Hair follicle dermal papilla cell (primary cell): Measurements from ENCODE around the gene PREPL. TPM values are rescaled to one million over a fixed set of nuclear protein-coding genes. Genes with fewer than 3 reads are reported as not detected.

ENCODE experiments used
- total RNA-seq: library from RNA; depleted of rRNA; stranded (reverse); fragments of >200 nt; gene quantifications from 2 replicates; pipeline ENCODE4 v1.2.3, GENCODE V29; 2012

Gene PREPL
- 43.0 and 47.7 TPM in 2 replicates for total RNA-seq

GRCh38 chr2:44361330-44362206, at the start of gene PREPL, which contains the start of gene CAMKMT:
Gene PREPL, minus strand, starts transcription at chr2:44361494. Its CDS starts 15,152 bp downstream, at chr2:44346342.
Gene CAMKMT, plus strand, starts transcription at chr2:44361947.

Other genes with a start within 250 kb of the PREPL start
- gene PPM1B, start 192.6 kb downstream of the PREPL start, total RNA-seq = 20.6 and 20.8 TPM in 2 replicates
- not detected in 2 replicates for gene SLC3A1, start 86.0 kb downstream of the PREPL start, total RNA-seq
- 7.5 and 9.1 TPM in 2 replicates for gene CAMKMT, start 453 bp upstream of the PREPL start, total RNA-seq